ENCODE measurements around the gene SLC10A7.

The SLC10A7 gene

DNA sequence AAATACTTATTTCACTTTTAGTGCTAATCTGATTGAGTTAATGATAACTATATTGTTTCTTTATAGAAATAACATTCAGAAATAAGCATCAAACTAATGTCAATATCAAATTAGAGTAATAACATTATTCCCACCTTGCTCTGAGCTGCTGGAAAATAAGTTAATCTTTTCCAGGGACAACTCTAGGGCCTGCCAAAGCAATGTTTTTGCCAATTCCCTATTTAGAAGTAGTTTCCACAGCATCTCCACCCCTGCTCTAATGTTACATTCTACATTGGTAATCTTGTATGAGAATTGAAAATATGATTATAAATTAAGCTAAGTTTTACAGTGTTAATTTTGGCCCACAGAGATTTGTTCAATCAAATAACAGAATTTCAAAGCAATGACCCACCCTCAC is 239.1 kb downstream of the SLC10A7 start:
- Histone ChIP-seq H3K27me3 (ENCODE audit: control insufficient read depth, insufficient read depth, low read length) (no peaks in the 10 kb centered on the region), H3K4me1 (ENCODE audit: control insufficient read depth, insufficient read depth, low read length) (no peaks in the 10 kb centered on the region), H3K9ac (ENCODE audit: low read length) (no peak overlapping the region), H3K4me3 (ENCODE audit: low read length) (no peak overlapping the region), H3K36me3 (ENCODE audit: control insufficient read depth, insufficient read depth, low read length) (peaks cover 6% of the 10 kb centered on the region), H3K27ac (ENCODE audit: low read depth, low read length) (no peak overlapping the region)

DNA sequence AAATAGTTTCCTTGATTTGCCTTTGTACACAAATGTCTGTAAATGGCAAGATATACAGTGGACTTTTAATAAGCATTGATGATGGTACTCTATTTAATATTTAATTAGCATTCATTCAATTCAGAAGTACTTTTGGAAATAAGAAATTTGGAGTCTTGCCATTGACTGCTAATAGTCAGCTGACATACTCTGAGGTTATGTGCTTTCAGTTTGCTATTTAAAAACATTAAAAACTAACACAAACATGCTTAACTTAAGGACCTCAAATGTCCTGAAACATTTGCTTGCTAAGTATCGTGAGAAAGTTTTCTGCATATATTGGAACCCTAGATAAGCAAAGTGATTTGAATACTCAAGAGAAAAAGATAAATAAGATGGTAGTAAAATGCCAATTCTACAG is 242.8 kb downstream of the SLC10A7 start:
- no peak overlapping the region for H3K27ac ChIP-seq (ENCODE audit: low read depth, low read length)
- H3K36me3 ChIP-seq (ENCODE audit: control insufficient read depth, insufficient read depth, low read length): no peaks in the 10 kb centered on the region
- H3K9ac ChIP-seq (ENCODE audit: low read length): no peak overlapping the region
- H3K4me1 ChIP-seq (ENCODE audit: control insufficient read depth, insufficient read depth, low read length): no peaks in the 10 kb centered on the region
- H3K4me3 ChIP-seq (ENCODE audit: low read length): no peak overlapping the region
- H3K27me3 ChIP-seq (ENCODE audit: control insufficient read depth, insufficient read depth, low read length): no peaks in the 10 kb centered on the region

DNA sequence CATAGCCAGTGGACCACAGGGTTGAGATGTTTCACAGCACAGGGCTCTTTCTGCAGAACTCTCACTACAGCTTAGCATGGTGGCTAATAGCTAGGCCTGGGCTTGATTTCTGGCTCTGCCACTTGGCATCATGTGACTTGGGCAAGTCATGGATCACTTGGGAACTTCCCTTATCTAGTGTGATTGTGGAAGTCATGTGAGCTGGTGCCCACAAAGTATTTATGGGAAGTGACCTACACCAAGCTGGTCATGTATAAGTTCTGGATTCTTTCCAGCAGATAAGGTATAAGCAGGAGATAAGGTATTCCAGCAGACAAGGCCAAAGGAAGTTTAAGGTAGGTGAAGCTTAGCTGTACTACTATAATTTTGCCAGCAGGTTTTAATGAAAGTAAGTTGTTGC is 246.4 kb downstream of the SLC10A7 start:
- Histone ChIP-seq H3K4me3 (ENCODE audit: low read length) (no peak overlapping the region), H3K27ac (ENCODE audit: low read depth, low read length) (no peak overlapping the region), H3K9ac (ENCODE audit: low read length) (no peak overlapping the region), H3K36me3 (ENCODE audit: control insufficient read depth, insufficient read depth, low read length) (no peaks in the 10 kb centered on the region), H3K27me3 (ENCODE audit: control insufficient read depth, insufficient read depth, low read length) (no peaks in the 10 kb centered on the region), H3K4me1 (ENCODE audit: control insufficient read depth, insufficient read depth, low read length) (no peaks in the 10 kb centered on the region)

DNA sequence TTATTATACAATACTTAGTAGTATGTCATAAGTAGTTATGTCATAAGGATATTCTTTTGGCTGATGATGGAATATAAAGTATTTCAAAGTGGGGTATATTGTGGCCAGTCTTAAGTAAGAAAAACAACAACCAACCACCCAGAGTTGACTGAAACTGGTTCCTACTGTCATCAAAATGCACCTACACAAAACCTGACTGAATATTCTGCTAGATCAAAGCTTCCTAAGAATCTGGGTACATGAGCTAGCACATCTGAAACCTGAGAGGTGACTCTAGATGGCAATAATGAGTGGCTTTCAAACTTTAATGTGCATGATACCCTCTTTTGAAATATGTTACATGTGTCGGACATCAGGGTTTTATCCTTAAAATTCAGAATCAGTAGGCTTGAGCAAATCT is 247.0 kb downstream of the SLC10A7 start:
- H3K4me1 ChIP-seq (ENCODE audit: control insufficient read depth, insufficient read depth, low read length): no peaks in the 10 kb centered on the region
- H3K27ac ChIP-seq (ENCODE audit: low read depth, low read length): no peak overlapping the region
- H3K9ac ChIP-seq (ENCODE audit: low read length): no peak overlapping the region

DNA sequence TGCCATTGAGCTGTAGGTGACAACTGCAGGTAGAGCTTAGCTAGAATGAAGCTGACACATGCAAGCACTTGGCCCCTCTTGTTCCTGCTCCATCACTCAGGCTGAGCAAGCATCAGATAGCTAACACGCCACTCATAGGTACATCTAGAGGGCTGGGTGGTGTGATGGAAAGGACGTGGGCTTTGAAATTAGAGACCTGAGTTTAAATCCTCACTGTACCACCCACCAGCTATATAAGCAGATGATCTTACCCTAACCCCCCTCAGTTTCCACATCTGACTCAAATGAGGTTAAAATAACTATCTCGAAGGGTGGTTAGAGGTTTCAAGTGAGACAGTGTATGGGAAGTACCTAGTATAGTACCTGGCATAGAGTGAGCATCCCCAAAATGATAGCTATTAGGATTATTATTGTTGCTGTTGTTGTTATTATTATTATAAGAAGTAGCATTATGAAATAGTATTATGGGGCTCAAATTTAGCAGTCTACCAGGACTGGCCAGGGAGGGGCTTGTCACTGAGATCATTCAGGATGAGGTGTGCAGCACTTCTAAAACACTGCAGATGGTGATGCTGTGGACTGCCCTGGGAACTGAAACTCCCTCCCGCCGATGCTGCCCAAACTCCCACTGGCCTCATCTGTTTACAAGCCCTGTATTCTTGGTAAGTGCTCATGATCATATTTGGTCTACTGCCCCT is 248.4 kb downstream of the SLC10A7 start:
- no peaks in the 10 kb centered on the region for H3K36me3 ChIP-seq (ENCODE audit: control insufficient read depth, insufficient read depth, low read length)
- no peaks in the 10 kb centered on the region for H3K4me1 ChIP-seq (ENCODE audit: control insufficient read depth, insufficient read depth, low read length)
- H3K9ac ChIP-seq (ENCODE audit: low read length): no peak overlapping the region
- no peak overlapping the region for H3K4me3 ChIP-seq (ENCODE audit: low read length)
- no peaks in the 10 kb centered on the region for H3K27me3 ChIP-seq (ENCODE audit: control insufficient read depth, insufficient read depth, low read length)
- no peak overlapping the region for H3K27ac ChIP-seq (ENCODE audit: low read depth, low read length)

More for the DNA sequence above, 247.0 kb downstream of the SLC10A7 start:
- no peaks in the 10 kb centered on the region for H3K27me3 ChIP-seq (ENCODE audit: control insufficient read depth, insufficient read depth, low read length)
- no peaks in the 10 kb centered on the region for H3K36me3 ChIP-seq (ENCODE audit: control insufficient read depth, insufficient read depth, low read length)
- no peak overlapping the region for H3K4me3 ChIP-seq (ENCODE audit: low read length)

DNA sequence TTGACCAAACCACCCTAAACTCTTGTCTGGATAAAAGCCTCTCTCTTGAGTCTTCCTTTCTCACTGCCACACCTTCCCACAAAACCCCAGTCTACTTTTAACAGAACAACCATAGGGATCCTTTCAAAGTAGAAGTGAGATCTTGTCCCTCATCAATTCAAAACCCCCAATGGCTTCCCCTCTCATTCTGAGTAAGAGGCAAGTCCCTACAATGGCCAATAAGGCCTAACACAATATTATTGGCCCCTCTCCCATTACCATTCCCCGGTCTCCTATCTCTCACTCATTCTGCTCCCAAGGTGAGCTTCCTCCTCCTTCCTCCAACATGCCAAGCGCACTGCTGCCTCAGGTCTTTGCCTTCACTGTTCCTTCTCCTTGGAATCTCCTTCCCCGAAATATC is 250.3 kb downstream of the SLC10A7 start:
- H3K27me3 ChIP-seq (ENCODE audit: control insufficient read depth, insufficient read depth, low read length): no peaks in the 10 kb centered on the region
- H3K4me3 ChIP-seq (ENCODE audit: low read length): no peak overlapping the region
- no peak overlapping the region for H3K9ac ChIP-seq (ENCODE audit: low read length)
- H3K4me1 ChIP-seq (ENCODE audit: control insufficient read depth, insufficient read depth, low read length): no peaks in the 10 kb centered on the region
- H3K27ac ChIP-seq (ENCODE audit: low read depth, low read length): no peak overlapping the region
- H3K36me3 ChIP-seq (ENCODE audit: control insufficient read depth, insufficient read depth, low read length): no peaks in the 10 kb centered on the region

DNA sequence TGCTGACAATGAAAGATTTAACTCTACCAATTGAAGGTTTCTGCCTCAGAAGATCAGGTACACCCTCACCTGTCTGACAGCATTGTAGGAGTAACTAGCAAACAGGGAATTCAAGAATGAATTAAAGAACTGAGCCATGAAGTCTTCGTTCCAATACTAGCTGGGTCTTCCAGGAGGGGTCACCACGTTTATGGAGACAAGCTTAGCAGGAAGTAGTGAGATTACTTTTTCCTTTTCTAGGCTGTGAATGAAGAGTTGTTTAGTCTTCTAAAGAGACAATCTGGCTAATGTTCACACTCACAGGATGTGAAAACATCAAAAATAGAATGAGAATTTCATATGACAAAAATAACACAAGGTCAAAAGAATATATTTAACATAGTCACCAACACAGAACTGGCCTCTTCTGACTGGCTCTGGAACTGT is 252.5 kb downstream of the SLC10A7 start:
- no peaks in the 10 kb centered on the region for H3K36me3 ChIP-seq (ENCODE audit: control insufficient read depth, insufficient read depth, low read length)
- no peak overlapping the region for H3K27ac ChIP-seq (ENCODE audit: low read depth, low read length)
- H3K9ac ChIP-seq (ENCODE audit: low read length): no peak overlapping the region
- H3K4me1 ChIP-seq (ENCODE audit: control insufficient read depth, insufficient read depth, low read length): no peaks in the 10 kb centered on the region
- H3K4me3 ChIP-seq (ENCODE audit: low read length): no peak overlapping the region
- H3K27me3 ChIP-seq (ENCODE audit: control insufficient read depth, insufficient read depth, low read length): no peaks in the 10 kb centered on the region

DNA sequence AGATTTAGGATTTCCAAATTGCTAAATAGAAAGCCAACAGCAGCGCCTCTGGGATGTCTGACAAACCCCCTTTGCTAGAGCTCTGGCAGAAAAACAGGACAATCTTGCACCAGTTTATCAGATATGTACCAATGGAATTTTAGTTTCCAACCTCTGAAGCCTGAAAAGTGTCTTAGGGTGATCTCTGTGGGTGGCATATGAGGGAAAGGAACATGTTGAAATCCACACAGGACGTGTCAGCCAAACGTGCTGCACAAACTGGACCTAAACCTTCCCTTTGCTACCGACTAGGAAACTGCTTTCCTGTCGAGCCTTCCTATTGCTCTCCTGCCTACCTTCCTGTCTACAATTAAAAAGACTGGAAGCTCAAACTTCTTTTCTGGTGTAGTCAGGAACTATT is 253.9 kb downstream of the SLC10A7 start:
- Histone ChIP-seq H3K27me3 (ENCODE audit: control insufficient read depth, insufficient read depth, low read length) (no peaks in the 10 kb centered on the region), H3K27ac (ENCODE audit: low read depth, low read length) (no peak overlapping the region), H3K9ac (ENCODE audit: low read length) (no peak overlapping the region)

DNA sequence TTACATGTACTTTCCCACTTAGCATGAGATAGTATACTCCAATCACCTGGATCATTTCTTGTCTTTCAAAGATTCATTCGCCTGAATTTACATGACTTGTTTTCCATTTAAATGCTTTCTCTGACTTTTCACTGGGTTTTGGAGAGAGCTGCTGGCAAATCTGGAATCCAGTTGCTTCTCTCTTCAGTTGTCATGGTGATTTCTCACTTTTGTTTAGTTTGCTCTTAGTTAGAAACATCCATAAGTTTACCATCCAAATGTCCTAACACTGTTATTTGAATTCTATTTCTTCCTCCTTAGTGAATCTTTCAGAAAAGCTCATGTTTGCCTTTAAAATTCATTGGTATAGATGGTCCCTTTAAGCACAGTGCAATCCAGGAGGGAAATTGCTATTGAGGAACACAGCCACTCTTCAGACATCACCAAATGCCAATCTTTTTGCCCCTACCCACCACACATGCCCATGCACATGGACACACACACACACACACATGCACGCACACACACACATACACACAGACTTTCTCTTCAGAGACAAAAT is 255.7 kb downstream of the SLC10A7 start:
- no peak overlapping the region for H3K9ac ChIP-seq (ENCODE audit: low read length)
- H3K4me3 ChIP-seq (ENCODE audit: low read length): no peak overlapping the region
- no peaks in the 10 kb centered on the region for H3K4me1 ChIP-seq (ENCODE audit: control insufficient read depth, insufficient read depth, low read length)
- no peak overlapping the region for H3K27ac ChIP-seq (ENCODE audit: low read depth, low read length)
- no peaks in the 10 kb centered on the region for H3K36me3 ChIP-seq (ENCODE audit: control insufficient read depth, insufficient read depth, low read length)
- H3K27me3 ChIP-seq (ENCODE audit: control insufficient read depth, insufficient read depth, low read length): no peaks in the 10 kb centered on the region

More for the DNA sequence above, 253.9 kb downstream of the SLC10A7 start:
- no peaks in the 10 kb centered on the region for H3K4me1 ChIP-seq (ENCODE audit: control insufficient read depth, insufficient read depth, low read length)
- H3K4me3 ChIP-seq (ENCODE audit: low read length): no peak overlapping the region
- H3K36me3 ChIP-seq (ENCODE audit: control insufficient read depth, insufficient read depth, low read length): no peaks in the 10 kb centered on the region

DNA sequence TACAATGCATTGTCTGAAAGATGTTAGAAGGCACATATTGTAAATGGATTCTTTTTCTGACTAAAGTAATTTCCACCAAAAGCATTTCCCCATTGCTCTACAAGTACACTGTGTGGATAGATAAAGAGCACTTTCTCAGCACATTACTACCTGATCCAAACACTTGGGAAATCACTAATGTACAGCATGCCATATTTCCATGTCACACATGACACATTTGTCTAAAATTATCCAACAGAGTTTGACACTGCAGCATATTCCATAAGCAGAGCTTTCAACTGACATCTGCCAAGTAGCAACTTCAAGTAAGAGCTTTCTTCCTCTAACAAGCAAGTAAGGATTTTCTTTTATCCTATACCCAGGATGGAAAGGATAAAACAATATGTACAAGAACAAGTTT is 257.9 kb downstream of the SLC10A7 start:
- Histone ChIP-seq H3K9ac (ENCODE audit: low read length) (no peak overlapping the region), H3K27me3 (ENCODE audit: control insufficient read depth, insufficient read depth, low read length) (no peaks in the 10 kb centered on the region), H3K4me3 (ENCODE audit: low read length) (no peak overlapping the region), H3K4me1 (ENCODE audit: control insufficient read depth, insufficient read depth, low read length) (no peaks in the 10 kb centered on the region), H3K36me3 (ENCODE audit: control insufficient read depth, insufficient read depth, low read length) (no peaks in the 10 kb centered on the region), H3K27ac (ENCODE audit: low read depth, low read length) (no peak overlapping the region)

DNA sequence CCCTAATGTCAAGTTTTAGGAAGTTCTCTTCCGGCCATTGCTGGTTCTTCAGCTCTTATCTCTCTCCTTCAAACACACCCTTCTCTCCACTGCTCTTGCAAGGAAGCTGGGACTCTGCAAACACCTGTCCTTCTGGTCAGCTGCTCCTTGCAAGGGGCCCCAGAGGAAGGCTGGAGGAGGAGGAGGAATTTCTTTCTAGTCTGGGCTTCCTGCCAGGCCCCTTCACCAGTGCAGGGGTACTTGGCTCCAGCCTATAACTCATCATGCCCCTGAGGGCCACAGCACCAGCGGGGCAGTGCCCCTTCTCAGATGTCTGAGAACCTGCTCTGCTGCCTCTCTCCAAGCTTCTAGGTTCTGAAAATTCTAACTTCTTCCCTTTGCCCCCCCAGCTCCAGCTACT is 260.7 kb downstream of the SLC10A7 start:
- Histone ChIP-seq H3K9ac (ENCODE audit: low read length) (no peak overlapping the region), H3K4me1 (ENCODE audit: control insufficient read depth, insufficient read depth, low read length) (no peaks in the 10 kb centered on the region), H3K36me3 (ENCODE audit: control insufficient read depth, insufficient read depth, low read length) (no peaks in the 10 kb centered on the region), H3K4me3 (ENCODE audit: low read length) (no peak overlapping the region), H3K27ac (ENCODE audit: low read depth, low read length) (no peak overlapping the region), H3K27me3 (ENCODE audit: control insufficient read depth, insufficient read depth, low read length) (no peaks in the 10 kb centered on the region)

DNA sequence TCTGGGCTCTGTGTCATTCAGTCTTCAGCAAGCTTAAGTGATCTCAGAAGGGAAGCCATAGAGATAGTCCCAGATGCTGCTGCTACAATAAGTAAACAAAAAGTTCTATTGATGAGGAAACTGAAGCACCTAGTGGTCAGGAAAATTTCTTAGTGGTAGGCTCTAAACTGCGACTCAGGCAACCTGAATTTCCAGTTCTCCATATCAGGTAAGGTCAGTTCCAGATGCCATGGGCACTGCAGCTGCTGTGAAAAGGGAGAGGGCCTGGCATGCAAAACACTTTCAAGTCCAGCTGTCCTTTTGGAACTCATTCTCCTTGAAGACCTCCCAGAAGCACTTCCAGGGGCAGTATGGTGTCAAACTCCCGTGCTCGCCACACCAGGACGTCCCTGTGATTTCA is 261.2 kb downstream of the SLC10A7 start:
- H3K36me3 ChIP-seq (ENCODE audit: control insufficient read depth, insufficient read depth, low read length): no peaks in the 10 kb centered on the region
- no peak overlapping the region for H3K9ac ChIP-seq (ENCODE audit: low read length)
- no peaks in the 10 kb centered on the region for H3K4me1 ChIP-seq (ENCODE audit: control insufficient read depth, insufficient read depth, low read length)
- H3K4me3 ChIP-seq (ENCODE audit: low read length): no peak overlapping the region
- no peak overlapping the region for H3K27ac ChIP-seq (ENCODE audit: low read depth, low read length)
- no peaks in the 10 kb centered on the region for H3K27me3 ChIP-seq (ENCODE audit: control insufficient read depth, insufficient read depth, low read length)

DNA sequence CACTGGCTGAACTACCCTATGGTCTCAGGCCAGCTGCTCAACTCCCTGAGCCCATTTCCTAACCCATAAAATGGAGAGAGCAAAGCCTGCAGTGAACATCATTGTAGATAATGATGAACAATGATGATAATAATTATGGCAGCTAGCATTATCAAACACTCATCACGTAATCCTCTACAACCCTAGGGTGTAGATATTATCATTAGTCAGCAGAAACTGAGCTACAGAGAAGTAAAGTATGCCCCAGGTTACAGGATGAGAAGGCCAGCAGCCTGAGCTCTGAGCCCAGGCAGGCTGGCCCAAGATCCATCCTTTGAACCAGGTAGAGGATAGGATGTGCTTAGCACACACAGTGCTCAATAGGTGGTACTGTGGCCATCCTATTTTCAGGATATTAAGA is 264.2 kb downstream of the SLC10A7 start:
- no peaks in the 10 kb centered on the region for H3K36me3 ChIP-seq (ENCODE audit: control insufficient read depth, insufficient read depth, low read length)
- no peak overlapping the region for H3K4me3 ChIP-seq (ENCODE audit: low read length)
- H3K9ac ChIP-seq (ENCODE audit: low read length): no peak overlapping the region
- H3K4me1 ChIP-seq (ENCODE audit: control insufficient read depth, insufficient read depth, low read length): no peaks in the 10 kb centered on the region
- H3K27ac ChIP-seq (ENCODE audit: low read depth, low read length): no peak overlapping the region
- no peaks in the 10 kb centered on the region for H3K27me3 ChIP-seq (ENCODE audit: control insufficient read depth, insufficient read depth, low read length)
